PC-9 (cell line): ENCODE measurements around the gene ZNF479. TPM values are rescaled to one million over a fixed set of nuclear protein-coding genes. Genes with fewer than 3 reads are reported as not detected.

ENCODE experiments used
- BruUV-seq: library from RNA; stranded (reverse); fragments of 400-500 nt; replicated peaks from 2 replicates; lab custom pipeline; 2021; lab: Mats Ljungman, UMichigan
- CTCF ChIA-PET: fragments of 300-600 bp; sonication (Branson Sonifier 250); formaldehyde crosslinking; loops from one replicate; lab custom pipeline; 2022; ENCODE audit warnings: antibody characterized with exemption; lab: Charles Lee
- POLR2A ChIA-PET: fragments of 300-600 bp; sonication (Branson Sonifier 250); formaldehyde crosslinking; loops from one replicate; lab custom pipeline; 2022; ENCODE audit warnings: antibody characterized with exemption; ENCODE audit not compliant: unreplicated experiment; lab: Charles Lee
- DNase-seq, 2 experiments: peaks; one replicate each; pipeline versions ENCODE4 v3.0.0 to v3.0.0-alpha.2; 2015 to 2022; ENCODE audit warnings: mixed read lengths in 1 of 2
- H2AFZ ChIP-seq: fragments of 200-600 bp; sonication (generic); 2 replicates; pipeline ENCODE4 v1.8.1; 2017; ENCODE audit warnings: antibody characterized with exemption
- H3F3A ChIP-seq: fragments of 200-600 bp; sonication (generic); 2 replicates; pipeline ENCODE4 v1.8.1; 2017; ENCODE audit warnings: antibody characterized with exemption, mild to moderate bottlenecking, low read depth; ENCODE audit not compliant: insufficient read depth
- H3K27ac ChIP-seq: fragments of 200-600 bp; sonication (generic); 2 replicates; pipeline ENCODE4 v1.6.1; 2016; ENCODE audit warnings: mixed run types
- H3K27me3 ChIP-seq: fragments of 200-600 bp; sonication (generic); 2 replicates; pipeline ENCODE4 v1.6.1; 2016; ENCODE audit warnings: low read depth, mixed run types; ENCODE audit not compliant: insufficient read depth
- H3K36me3 ChIP-seq: fragments of 200-600 bp; sonication (generic); 2 replicates; pipeline ENCODE4 v1.6.1; 2016; ENCODE audit warnings: low read depth, mixed run types
- H3K4me1 ChIP-seq: fragments of 200-600 bp; sonication (generic); replicated peaks from 2 replicates; pipeline ENCODE4 v1.6.1; 2016; ENCODE audit warnings: mixed run types; ENCODE audit not compliant: insufficient read depth
- H3K4me2 ChIP-seq: fragments of 200-600 bp; sonication (generic); 2 replicates; pipeline ENCODE4 v1.6.1; 2017; ENCODE audit warnings: mixed run types
- H3K4me3 ChIP-seq: fragments of 200-600 bp; sonication (generic); 2 replicates; pipeline ENCODE4 v1.6.1; 2016; ENCODE audit warnings: mixed run types
- H3K79me2 ChIP-seq: fragments of 200-600 bp; sonication (generic); 2 replicates; pipeline ENCODE4 v1.6.1; 2017; ENCODE audit warnings: low read depth, mixed run types
- H3K9me2 ChIP-seq: fragments of 200-600 bp; sonication (generic); 2 replicates; pipeline ENCODE4 v1.8.1; 2017; ENCODE audit warnings: mild to moderate bottlenecking; ENCODE audit not compliant: insufficient read depth
- H3K9me3 ChIP-seq: fragments of 200-600 bp; sonication (generic); 2 replicates; pipeline ENCODE4 v1.8.1; 2016; ENCODE audit warnings: low read depth; ENCODE audit not compliant: insufficient read depth
- H4K20me1 ChIP-seq: fragments of 200-600 bp; sonication (generic); 2 replicates; pipeline ENCODE4 v1.8.1; 2017; ENCODE audit not compliant: insufficient read depth
- EZH2 ChIP-seq: fragments of 200-600 bp; sonication (generic); IDR thresholded peaks from 2 replicates; pipeline ENCODE4 v1.8.0; 2017; ENCODE audit warnings: antibody characterized with exemption, low read depth
- intact Hi-C: fragments of 100-400 bp; cut with micrococcal nuclease; formaldehyde crosslinking; loops from one replicate; pipeline ENCODE4 v1.10.0; 2022; ENCODE audit not compliant: unreplicated experiment
- total RNA-seq: library from RNA; stranded (reverse); gene quantifications from 2 replicates; pipeline ENCODE4 v1.2.3, GENCODE V29; 2021
- TF ChIP-seq, protein P1 (sequence below): fragments of 200-600 bp; sonication (generic); conservative IDR thresholded peaks from 2 replicates; pipeline ENCODE4 v1.6.1; 2017; ENCODE audit warnings: mixed run types, antibody characterized with exemption, mild to moderate bottlenecking, moderate library complexity

ZNF479 gene
- total RNA-seq, 1 experiment from 2014 or later, result not detected

DNA sequence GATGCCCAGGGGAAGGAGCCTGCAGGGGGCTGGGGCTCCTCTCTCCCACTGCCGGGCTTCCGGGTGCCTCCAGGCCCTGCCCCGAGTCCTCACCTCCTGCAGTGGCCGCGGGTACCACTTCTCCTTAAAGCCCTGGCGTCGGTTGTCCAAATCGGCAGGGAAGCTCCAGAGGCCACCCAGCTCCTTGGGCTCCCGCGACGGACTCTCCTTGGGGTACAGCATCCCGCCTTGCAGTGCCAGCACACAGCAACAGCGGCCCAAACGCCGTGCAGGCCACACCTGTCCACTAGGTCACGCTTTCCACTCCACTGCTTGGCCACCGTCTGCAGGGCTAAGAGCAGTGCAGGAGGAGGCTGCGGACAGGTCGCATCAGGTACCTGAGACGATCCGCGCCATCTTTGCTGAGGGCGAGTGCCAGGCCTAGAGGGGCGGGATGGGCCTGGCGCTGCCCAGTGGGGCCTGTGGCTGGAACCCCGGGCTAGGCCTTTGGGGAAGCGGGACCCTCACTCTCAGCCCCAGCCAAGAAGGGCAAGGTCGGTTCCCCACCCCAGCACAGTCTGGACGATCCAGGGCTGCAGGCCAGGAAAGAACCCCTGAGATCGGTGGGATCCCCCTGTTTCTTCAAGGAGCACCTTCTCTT lies 47.7 kb upstream of the ZNF479 start:
- H3K9me3 ChIP-seq, result 0 out of 2 replicates have a peak, but pooled peaks cover 3% of the 10 kb centered on the region
- no peaks in the 10 kb centered on the region for H3K36me3 ChIP-seq
- no peaks in the 10 kb centered on the region for H4K20me1 ChIP-seq
- no peak overlapping the region for H3K27ac ChIP-seq
- ChIA-PET POLR2A (no interaction called here), CTCF (no interaction called here)
- no peaks in the 10 kb centered on the region for H3F3A ChIP-seq
- H3K79me2 ChIP-seq, result no peaks in the 10 kb centered on the region
- no peak for DNase-seq
- H3K9me2 ChIP-seq, result no peaks in the 10 kb centered on the region
- H3K27me3 ChIP-seq, result no peaks in the 10 kb centered on the region
- H3K4me3 ChIP-seq, result no peak overlapping the region
- TF ChIP-seq, protein P1, sequence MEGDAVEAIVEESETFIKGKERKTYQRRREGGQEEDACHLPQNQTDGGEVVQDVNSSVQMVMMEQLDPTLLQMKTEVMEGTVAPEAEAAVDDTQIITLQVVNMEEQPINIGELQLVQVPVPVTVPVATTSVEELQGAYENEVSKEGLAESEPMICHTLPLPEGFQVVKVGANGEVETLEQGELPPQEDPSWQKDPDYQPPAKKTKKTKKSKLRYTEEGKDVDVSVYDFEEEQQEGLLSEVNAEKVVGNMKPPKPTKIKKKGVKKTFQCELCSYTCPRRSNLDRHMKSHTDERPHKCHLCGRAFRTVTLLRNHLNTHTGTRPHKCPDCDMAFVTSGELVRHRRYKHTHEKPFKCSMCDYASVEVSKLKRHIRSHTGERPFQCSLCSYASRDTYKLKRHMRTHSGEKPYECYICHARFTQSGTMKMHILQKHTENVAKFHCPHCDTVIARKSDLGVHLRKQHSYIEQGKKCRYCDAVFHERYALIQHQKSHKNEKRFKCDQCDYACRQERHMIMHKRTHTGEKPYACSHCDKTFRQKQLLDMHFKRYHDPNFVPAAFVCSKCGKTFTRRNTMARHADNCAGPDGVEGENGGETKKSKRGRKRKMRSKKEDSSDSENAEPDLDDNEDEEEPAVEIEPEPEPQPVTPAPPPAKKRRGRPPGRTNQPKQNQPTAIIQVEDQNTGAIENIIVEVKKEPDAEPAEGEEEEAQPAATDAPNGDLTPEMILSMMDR, result no peak
- no peak for TF ChIP-seq EZH2
- no peak overlapping the region for H2AFZ ChIP-seq
- BruUV-seq, result no TSS peak
- intact Hi-C loops, result no loop called here
- H3K4me1 ChIP-seq, result no peaks in the 10 kb centered on the region
- H3K4me2 ChIP-seq, result no peak overlapping the region

DNA sequence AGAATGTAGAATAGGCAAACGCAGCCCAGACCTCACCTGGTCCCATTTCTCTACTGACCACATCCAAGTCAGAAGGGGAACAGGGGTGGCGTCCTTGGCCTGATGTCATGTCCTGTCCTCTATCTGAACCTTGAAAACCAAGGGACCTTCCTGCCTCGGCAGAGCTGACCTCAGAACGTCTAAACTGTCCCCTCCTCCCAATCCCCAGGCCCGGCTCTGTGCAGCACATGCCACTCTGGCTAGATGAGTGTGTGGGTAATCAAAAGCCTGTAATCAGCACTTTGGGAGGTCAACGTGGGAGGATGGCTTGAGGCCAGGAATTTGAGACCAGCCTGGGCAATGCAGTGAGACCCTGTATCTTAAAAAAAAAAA lies 46.5 kb upstream of the ZNF479 start:
- TF ChIP-seq EZH2, result no peak
- TF ChIP-seq, protein P1, result no peak
- POLR2A ChIA-PET, result no interaction called here
- no TSS peak for BruUV-seq

DNA sequence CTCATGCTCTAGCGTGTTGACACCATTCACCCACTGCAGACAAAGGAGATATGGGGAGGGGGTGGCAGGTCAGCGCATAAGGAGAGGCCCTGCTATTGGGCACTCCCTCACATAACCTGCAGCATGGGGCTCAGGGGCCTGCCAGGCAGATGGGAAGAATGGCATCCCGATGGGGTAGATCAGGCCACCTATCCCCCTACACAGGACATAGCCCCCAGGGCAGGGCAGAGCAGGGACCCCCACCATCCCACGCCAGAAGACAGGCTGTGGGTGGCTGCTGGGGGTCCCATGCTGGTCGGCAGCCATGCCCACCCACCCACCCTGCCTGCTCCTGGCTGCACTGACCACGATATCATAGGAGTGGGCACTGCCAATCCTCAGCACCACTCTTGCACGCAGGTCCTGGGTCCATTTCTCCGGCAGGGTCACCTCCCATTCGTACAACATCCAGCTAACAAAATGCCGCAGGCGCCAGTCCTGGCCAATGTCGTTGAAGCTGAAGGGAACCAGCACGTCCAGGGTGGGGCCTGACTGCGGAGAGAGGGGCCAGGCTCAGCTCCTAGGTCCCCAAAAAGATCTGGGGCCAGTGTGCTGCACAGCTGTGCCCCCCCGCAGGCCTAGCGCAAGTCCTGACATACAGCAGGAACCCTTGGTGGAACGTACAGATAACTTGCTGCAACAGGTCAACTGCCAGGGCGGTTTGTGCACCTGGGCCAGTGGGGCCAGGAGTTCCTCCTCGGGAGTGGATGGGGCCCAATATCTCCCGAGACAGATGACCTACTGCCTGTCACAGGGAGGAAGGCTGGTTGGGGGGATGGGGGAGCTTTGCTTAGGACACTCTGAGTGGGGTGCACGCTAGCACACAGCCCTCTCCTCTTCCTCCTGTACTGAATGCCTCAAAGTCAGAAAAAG lies 45.9 kb upstream of the ZNF479 start:
- no peaks in the 10 kb centered on the region for H3K4me1 ChIP-seq
- no peak overlapping the region for H3K4me3 ChIP-seq
- DNase-seq, result no peak
- 0 out of 2 replicates have a peak, but pooled peaks cover 3% of the 10 kb centered on the region for H3K9me3 ChIP-seq
- no peaks in the 10 kb centered on the region for H3F3A ChIP-seq
- H3K36me3 ChIP-seq, result no peaks in the 10 kb centered on the region
- BruUV-seq, result no TSS peak
- TF ChIP-seq, protein P1, result no peak
- TF ChIP-seq EZH2, result no peak
- ChIA-PET POLR2A (no interaction called here), CTCF (no interaction called here)
- no peaks in the 10 kb centered on the region for H4K20me1 ChIP-seq
- H2AFZ ChIP-seq, result no peak overlapping the region; the same call in 1 of the 2 replicates
- H3K27ac ChIP-seq, result no peak overlapping the region
- no peaks in the 10 kb centered on the region for H3K9me2 ChIP-seq
- no peak overlapping the region for H3K4me2 ChIP-seq
- intact Hi-C loops, result no loop called here
- H3K27me3 ChIP-seq, result no peaks in the 10 kb centered on the region
- no peaks in the 10 kb centered on the region for H3K79me2 ChIP-seq

More for the DNA sequence above, 46.5 kb upstream of the ZNF479 start:
- no peak overlapping the region for H3K27ac ChIP-seq
- no peak for DNase-seq
- no peaks in the 10 kb centered on the region for H3K36me3 ChIP-seq
- H2AFZ ChIP-seq, result no peak overlapping the region
- no peak overlapping the region for H3K4me2 ChIP-seq
- no peaks in the 10 kb centered on the region for H4K20me1 ChIP-seq
- H3K4me3 ChIP-seq, result no peak overlapping the region
- H3K27me3 ChIP-seq, result no peaks in the 10 kb centered on the region
- H3K9me3 ChIP-seq, result 0 out of 2 replicates have a peak, but pooled peaks cover 3% of the 10 kb centered on the region
- no peaks in the 10 kb centered on the region for H3F3A ChIP-seq
- CTCF ChIA-PET, result no interaction called here
- no peaks in the 10 kb centered on the region for H3K9me2 ChIP-seq
- H3K4me1 ChIP-seq, result no peaks in the 10 kb centered on the region
- intact Hi-C loops, result no loop called here
- H3K79me2 ChIP-seq, result no peaks in the 10 kb centered on the region
